Measurements from ENCODE around the gene EIF2B1.

Gene EIF2B1

DNA sequence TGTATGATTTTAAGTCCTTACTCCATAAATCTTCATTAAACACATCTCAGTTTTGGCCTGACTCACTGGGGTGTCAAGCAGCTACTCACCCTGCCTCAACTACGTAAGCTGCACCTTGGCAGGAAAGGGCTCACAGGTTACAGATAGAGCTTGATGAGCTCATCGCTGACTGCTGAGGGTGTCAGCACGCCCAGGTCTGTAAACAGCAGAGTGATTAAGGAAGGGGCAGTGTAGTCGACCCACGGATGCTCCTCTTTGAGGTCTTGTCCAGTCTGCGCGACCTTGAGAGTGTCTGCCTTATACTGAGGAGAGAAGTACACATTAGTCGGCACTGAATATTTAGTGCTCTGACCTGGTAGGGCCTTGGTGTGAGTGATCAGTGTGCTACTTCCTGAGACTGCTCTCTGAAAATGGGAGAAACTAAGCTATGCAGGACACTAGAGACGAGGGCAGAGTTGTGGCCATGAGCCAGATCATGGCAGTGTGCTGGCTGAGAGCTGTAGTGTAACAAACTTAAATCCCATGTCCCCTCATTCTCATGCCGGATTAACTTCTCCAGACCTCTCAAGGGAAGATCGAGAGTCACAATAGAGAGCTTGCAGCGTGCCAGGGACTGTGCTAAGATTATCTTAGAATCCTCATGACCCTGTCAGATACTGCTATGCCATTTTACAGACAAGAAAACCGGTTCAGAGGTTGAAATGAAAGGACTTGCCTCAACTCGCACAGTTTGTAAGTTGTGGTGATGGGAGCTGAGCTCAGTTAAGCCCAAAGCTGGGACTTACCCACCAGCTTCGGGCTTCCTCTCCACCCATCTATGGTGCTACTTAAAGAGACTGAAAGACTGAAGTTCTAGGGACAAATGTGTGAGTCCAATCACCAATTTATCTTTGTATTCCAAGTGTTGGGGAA is 11.6 kb downstream of the EIF2B1 start:
- H3K4me3 ChIP-seq (ENCODE audit: control insufficient read depth, low read depth, low read length), result no peak overlapping the region
- TF ChIP-seq, protein P1, sequence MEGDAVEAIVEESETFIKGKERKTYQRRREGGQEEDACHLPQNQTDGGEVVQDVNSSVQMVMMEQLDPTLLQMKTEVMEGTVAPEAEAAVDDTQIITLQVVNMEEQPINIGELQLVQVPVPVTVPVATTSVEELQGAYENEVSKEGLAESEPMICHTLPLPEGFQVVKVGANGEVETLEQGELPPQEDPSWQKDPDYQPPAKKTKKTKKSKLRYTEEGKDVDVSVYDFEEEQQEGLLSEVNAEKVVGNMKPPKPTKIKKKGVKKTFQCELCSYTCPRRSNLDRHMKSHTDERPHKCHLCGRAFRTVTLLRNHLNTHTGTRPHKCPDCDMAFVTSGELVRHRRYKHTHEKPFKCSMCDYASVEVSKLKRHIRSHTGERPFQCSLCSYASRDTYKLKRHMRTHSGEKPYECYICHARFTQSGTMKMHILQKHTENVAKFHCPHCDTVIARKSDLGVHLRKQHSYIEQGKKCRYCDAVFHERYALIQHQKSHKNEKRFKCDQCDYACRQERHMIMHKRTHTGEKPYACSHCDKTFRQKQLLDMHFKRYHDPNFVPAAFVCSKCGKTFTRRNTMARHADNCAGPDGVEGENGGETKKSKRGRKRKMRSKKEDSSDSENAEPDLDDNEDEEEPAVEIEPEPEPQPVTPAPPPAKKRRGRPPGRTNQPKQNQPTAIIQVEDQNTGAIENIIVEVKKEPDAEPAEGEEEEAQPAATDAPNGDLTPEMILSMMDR (IDR thresholded peaks at IDR 0.05; ENCODE audit: control insufficient read depth, insufficient read depth, low read depth, low read length, missing control alignments), result no peak
- no peak for DNase-seq (ENCODE audit: low read depth)

DNA sequence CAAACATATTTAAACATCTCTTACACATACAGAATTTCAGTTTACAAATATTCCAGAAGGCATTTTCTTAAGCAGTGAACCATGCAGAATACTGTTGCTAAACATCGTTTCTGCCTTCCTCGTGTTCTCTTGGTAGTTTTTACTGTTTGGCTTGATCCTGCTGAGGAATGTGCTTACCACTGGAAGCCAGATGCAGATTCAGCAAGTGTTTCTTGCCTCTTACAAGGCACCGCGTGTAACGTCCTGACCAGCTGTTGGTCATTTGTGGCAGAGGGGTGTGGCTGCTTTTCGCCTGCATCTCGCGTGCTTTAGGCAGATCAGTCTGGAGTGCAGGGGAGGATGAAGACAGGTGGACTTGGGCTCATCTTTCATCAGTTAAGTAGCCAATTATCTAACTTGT is 12.4 kb downstream of the EIF2B1 start:
- no peak overlapping the region for H3K4me3 ChIP-seq (ENCODE audit: control insufficient read depth, low read depth, low read length)
- TF ChIP-seq, protein P1 (IDR thresholded peaks at IDR 0.05; ENCODE audit: control insufficient read depth, insufficient read depth, low read depth, low read length, missing control alignments), result no peak
- DNase-seq (ENCODE audit: low read depth), result no peak

DNA sequence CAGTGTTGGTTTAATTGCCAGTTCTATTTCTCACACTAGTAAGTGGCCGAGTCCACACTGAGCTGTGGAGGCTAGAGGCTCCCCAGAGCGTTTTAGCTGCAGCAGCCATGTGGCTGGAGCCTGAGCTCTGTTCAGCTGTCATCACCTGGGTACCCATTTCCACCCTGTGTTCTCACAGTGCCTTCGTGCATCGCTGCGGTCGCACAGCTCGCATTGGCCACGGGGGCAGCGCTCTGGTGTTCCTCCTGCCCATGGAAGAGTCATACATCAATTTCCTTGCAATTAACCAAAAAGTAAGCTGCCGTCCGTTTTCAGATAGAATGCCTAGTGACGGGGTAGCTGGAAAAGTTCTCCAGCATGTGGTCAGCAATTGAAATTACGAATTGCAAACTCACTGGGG is 15.9 kb downstream of the EIF2B1 start:
- no peak overlapping the region for H3K4me3 ChIP-seq (ENCODE audit: control insufficient read depth, low read depth, low read length)
- no peak for DNase-seq (ENCODE audit: low read depth)
- TF ChIP-seq, protein P1 (IDR thresholded peaks at IDR 0.05; ENCODE audit: control insufficient read depth, insufficient read depth, low read depth, low read length, missing control alignments), result no peak

DNA sequence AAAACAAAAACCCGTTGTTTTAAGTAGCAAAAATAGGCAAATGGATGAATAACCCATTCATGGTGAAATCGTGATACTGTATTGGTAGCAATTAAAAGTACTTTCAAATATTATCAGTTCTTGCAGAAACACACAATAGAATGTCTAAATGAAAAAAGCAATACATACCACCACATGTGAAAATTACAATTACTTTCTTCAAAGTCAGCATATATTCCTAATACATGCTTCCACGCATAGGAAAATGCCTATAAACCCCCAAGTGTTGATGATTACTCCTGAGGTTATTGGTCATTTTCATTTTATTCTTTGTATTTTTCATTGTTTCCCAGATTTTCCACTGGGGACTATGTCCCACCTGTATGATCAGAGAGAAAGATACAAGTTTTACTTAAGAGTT is 16.3 kb downstream of the EIF2B1 start:
- H3K4me3 ChIP-seq (ENCODE audit: control insufficient read depth, low read depth, low read length), result no peak overlapping the region
- no peak for DNase-seq (ENCODE audit: low read depth)
- TF ChIP-seq, protein P1 (IDR thresholded peaks at IDR 0.05; ENCODE audit: control insufficient read depth, insufficient read depth, low read depth, low read length, missing control alignments), result no peak

DNA sequence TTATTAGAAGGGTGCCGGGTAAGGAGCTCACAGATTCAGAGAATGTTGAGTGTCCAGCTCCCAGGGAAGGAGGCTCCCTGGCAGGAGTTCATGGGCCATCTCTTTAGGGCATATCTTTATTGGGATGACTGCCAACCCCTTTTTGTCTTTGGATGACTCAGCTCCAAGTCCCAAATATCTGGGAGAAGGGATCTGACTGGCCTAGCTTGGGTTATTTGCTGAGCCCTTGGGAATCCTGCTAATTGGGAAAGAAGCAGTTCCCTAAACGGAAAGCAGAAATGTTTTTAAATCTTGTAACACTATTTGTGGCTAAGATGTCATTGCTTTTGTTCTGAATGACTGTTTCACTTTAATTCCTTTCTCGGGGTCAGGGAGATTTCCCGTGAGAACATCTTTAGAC is 19.0 kb downstream of the EIF2B1 start:
- DNase-seq (ENCODE audit: low read depth), result peak; percentile 33
- no peak overlapping the region for H3K4me3 ChIP-seq (ENCODE audit: control insufficient read depth, low read depth, low read length)
- TF ChIP-seq, protein P1 (IDR thresholded peaks at IDR 0.05; ENCODE audit: control insufficient read depth, insufficient read depth, low read depth, low read length, missing control alignments), result no peak

DNA sequence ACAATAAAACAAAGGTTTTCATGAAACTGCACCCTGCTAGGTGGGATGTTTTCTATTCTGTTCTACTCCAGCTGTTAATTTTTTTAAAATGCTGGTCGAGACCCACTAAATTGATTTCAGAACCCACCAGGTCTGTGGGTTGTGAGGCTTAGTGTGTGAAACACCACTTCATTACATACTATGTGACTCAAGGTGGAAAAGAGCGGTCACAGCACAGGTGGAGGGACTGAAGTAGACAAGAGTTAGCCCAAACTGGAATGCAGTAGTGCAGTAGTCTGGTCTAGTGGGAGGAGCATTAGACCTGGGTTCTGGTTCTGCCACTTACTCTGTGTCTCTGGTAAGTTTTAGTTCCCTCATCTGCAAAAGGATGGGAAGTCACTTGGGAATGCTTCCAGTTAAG is 19.4 kb downstream of the EIF2B1 start:
- no peak overlapping the region for H3K4me3 ChIP-seq (ENCODE audit: control insufficient read depth, low read depth, low read length)
- TF ChIP-seq, protein P1 (IDR thresholded peaks at IDR 0.05; ENCODE audit: control insufficient read depth, insufficient read depth, low read depth, low read length, missing control alignments), result no peak
- DNase-seq (ENCODE audit: low read depth), result no peak

Data from AG09309 (cell line).